ENCODE measurements around the gene P2RX6. TPM values are rescaled to one million over a fixed set of nuclear protein-coding genes. Genes with fewer than 3 reads are reported as not detected.

P2RX6 gene
- polyA plus RNA-seq, 1 donor = 1.4 TPM

DNA sequence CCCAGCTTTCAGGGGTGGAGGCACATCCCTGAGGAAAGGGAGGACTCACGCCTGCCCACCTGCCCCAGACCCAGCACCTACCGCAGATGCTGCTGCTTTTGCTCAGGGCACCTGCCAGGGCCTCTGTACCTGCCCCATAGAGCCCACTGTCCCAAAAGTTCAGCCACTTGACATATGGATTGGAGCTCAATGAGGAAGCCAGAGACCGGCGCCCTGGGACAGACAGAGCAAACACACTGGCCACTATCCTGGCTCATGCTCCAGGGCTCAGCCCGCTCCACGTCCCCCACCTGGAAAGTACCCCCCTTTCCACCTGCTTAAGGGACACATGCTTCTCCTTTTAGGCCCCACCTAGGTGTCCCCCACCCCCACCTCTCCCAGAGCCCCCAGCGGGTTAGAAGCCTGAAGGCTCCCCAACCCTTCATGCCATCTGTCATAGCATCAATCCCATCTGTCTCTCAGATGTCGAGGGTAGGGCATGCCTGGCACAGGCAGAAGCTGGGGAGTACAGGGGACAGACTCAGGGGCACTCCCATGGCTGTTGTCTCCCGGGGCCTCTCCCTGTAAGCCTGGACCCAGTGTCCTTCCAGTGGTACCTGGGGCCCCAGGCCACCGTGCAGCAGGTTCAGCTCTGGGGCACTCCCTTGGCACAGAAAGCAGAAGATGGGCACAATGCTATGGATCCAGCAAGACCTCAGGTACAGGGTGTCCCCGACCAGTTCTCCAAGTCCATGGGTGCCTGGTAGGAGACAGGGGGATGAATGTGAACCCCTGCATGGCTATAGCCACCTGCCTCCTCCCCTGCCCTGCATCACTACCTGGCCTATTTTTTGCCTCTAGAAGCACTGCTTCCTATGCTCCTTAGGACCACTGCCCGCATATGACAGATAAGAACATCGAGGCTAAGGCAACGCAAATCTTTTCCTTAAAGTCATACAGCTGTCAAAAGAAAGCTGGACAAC, 2.2 kb upstream of the P2RX6 start:
- DNase-seq = no peak

DNA sequence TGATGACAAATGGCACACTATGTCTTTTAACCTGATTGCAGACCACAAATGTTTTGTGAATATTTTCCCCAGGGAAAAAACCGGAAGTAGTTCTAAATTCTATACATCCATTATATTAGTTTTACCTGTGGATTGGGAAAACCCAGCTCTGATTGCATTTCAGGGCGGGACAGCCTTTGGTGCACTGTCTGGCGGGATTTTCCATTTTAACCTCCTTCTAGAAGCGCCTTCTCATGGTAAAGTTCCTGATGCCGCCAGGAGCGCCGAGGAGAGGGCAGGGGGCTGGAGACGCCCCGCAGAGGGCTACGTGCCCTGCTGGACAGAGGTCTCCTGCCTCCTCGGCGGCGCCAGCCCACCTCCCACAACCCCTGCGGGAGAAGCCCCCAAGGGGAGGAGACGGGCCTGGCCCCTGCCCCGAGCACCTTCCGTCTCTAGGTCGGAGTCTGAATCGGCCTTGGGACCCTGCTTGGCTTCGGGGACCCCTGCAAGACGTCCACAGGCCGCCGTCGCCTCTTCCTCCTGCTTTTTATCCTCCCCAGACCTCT, 1.2 kb upstream of the P2RX6 start:
- DNase-seq = no peak

DNA sequence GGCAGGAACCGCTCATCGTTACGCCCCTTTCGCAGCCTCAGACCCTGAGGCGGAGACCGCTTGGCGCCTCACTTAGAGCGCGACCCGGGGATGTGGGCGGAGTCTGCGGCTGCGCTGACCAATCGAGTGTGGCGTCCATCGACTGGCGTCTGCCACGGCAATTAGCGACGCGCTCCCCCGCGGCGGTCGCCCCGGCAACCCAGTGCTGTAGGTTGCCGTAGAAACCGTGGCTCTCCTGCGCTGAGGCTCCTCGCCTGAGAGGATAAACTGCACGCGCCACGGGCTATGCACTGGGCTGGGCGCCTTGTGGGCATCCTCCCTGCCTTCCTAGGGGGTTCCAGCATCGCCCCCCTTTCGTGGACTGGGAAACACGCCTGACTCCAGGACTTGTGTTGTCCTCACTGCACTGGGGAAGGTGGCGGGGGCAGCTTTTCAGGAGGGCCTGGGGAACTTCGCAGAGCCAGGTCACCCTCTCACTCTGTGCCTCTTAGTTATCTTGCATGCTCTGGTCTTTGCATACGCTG, 701 bp upstream of the P2RX6 start:
- peak; percentile 93 for DNase-seq

- DNase-seq = no peak
These were observed 571 bp downstream of the P2RX6 start for GRCh38 chr22:21015466-21016006.

GRCh38 chr22:21016644-21017420, 1.9 kb downstream of the P2RX6 start:
- DNase-seq = no peak

GRCh38 chr22:21018314-21018713, 3.3 kb downstream of the P2RX6 start:
- DNase-seq = no peak

DNA sequence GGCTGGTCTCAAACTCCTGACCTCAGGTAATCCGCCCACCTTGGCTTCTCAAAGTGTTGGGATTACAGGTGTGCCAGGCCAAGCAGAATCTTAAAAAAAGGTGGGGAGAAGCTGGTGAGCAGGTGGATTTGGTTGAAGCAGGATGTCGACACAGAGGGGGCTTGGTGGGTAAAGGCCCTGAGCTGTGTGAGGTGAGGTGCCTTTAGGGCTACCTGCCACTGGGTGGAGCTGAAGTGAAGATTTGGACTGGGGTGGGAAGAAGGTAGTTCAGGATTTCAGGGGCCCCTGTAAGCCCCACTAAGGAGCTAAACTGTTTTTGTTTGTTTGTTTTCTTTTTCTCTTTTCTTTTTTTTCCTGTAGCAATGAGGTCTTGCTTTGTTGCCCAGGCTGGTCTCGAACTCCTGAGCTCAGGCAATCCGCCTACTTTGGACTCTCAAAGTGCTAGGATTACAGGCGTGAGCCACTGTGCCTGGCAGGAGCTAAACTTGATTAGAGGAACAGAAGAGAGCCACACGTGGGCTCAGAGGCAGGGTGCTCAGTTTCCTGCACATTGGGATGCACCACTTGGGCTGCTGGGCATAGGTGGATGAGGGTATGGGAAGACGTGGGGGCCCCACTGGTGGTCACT, 6.0 kb downstream of the P2RX6 start:
- no peak for DNase-seq

DNA sequence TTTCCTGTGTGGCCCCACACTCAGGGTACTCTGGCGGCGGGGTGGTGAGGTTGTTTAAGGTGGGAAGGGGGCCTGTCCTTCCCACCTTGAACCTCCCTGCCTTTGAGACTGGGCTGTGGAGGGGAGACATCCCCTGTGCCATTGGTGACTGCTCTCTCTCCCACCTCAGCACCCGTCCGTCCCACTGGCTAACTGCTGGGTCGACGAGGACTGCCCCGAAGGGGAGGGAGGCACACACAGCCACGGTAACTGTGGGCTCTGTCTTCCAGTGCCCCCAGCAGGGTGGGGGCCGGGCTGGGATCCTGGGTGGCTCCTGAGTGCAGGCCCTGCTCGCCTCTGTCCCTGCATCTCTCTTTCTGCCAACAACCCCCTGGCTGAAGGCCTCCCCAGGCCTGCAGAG, 7.5 kb downstream of the P2RX6 start:
- DNase-seq = no peak

DNA sequence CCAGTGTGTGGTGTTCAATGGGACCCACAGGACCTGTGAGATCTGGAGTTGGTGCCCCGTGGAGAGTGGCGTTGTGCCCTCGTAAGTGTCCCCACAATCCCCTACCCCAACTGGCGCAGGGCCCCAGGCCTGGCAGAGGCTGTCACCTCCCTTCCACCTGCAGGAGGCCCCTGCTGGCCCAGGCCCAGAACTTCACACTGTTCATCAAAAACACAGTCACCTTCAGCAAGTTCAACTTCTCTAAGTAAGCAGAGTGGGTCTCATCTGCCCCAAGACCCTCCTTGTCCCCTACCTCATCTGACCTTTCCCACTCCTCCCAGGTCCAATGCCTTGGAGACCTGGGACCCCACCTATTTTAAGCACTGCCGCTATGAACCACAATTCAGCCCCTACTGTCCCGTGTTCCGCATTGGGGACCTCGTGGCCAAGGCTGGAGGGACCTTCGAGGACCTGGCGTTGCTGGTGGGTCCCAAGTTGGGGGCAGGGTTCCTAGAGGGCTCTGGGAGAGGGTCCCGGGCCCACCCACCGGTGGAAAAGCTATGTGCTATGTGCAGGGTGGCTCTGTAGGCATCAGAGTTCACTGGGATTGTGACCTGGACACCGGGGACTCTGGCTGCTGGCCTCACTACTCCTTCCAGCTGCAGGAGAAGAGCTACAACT, 8.1 kb downstream of the P2RX6 start:
- DNase-seq = no peak

- no peak for DNase-seq
These were observed 10.3 kb downstream of the P2RX6 start for GRCh38 chr22:21025266-21025665.

DNA sequence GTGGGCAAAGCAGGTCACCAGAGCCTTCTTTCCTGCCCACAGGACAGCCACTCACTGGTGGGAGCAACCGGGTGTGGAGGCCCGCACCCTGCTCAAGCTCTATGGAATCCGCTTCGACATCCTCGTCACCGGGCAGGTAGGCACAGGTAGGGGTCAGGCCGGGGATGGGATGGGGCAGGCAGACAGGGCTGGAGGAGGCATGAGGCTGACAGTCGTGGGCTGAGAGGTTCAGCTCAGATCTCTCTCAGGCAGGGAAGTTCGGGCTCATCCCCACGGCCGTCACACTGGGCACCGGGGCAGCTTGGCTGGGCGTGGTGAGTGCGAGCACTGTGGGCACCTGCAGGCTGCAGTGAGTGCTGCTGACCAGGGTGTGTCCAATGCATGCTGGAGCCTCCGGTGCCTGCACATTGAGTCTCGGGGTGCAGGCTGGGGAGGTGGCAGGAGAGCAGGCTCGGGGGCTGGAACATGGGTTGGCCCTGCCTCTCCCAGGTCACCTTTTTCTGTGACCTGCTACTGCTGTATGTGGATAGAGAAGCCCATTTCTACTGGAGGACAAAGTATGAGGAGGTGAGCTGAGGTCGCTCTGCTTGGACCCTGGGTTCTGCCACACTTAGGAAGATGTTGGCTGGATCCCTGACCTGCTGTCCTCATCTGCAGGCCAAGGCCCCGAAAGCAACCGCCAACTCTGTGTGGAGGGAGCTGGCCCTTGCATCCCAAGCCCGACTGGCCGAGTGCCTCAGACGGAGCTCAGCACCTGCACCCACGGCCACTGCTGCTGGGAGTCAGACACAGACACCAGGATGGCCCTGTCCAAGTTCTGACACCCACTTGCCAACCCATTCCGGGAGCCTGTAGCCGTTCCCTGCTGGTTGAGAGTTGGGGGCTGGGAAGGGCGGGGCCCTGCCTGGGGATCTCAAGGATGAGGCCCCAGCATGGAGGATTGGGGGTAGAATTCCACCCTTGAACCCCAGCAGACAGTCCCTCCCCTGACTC, 11.1 kb downstream of the P2RX6 start:
- DNase-seq = no peak

DNA sequence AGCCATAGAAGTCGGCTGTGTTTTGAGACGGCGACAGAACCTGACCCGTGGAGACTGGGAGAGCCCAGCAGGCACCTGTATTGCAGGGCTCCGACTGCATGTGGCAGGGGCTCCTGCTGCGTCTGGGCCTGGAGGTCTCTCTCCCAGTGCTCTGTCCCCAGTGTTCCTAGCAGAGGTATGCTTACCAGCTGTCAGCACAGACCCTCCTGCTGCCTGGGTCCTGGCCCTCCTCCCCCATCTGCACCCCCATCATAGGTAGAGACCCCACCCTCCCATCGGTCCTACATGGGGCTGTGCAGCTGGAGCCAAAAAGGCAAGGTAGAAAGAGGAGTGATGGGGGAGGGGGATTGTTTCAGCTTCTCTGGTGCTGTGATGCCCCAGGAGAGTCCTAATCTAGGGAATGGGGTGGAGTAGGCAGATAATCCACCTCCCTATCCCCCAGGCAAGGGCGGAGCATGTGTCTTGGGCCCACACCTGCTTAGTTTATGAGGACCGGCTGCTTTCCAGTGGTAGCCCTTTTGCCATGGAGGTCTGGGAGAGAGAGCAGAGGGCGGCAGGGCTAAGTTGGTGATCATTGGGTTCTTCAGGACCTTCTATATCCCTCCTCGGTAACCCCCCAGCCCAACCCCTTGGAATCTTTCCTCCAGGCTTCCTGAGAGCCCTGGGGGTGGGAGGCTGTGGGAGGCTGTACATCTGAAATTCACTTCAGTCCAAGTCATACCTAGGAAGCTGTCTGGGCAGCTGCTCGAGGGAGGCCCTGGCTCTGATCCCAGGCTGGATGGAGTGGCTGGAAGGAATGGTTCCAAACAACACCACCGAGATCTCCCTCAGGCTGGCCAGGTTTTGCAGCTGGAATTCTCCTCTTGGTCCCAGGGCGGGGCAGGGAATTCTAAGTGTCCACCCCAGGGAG, 12.1 kb downstream of the P2RX6 start:
- no peak for DNase-seq

DNA sequence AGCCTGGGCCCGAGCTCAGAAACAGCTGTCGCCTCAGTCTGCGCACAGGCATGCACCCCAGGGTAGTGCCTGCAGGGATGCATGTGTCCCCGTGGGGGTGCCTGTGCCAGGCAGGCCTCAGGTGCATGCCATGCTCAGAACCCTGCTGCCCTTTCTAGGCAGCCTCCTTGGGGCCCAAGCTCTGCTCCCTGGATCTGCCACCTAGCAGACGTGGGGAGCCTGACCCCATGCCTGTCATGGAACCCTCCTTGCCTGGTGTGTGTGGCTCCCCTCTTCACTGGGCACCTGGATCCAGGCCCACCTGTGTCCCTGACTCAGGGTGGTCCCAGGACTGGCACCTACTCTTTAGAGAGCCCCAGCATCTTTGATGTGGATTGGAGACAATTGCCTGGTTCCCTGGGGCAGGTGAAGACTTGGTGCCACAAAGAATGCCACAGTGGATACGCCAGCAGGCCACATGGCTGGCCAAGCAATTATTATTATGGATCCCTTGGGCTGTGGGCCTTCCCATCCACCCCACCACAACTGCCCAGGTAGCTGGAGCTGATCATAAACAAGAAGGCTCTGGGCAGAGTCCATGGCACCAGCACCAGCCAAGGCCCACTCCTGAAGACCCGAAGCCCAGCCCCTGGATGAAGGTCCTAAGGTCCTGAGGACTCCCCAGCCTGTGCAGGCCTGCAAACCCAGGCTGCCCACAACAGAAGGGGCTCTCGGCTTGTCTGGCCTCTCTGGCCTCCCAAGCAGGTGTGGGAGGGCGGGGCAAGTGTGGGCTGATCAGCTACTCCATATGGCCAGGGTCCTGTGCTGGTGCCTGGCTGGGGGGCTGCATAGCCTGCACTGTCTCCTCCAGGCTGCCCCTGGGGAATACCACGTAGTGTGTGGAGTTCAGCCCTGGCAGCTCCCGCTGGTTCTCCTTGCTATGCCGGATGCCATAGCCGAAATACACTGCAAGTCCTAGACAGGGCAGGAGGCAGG, 13.6 kb downstream of the P2RX6 start:
- no peak for DNase-seq

DNA sequence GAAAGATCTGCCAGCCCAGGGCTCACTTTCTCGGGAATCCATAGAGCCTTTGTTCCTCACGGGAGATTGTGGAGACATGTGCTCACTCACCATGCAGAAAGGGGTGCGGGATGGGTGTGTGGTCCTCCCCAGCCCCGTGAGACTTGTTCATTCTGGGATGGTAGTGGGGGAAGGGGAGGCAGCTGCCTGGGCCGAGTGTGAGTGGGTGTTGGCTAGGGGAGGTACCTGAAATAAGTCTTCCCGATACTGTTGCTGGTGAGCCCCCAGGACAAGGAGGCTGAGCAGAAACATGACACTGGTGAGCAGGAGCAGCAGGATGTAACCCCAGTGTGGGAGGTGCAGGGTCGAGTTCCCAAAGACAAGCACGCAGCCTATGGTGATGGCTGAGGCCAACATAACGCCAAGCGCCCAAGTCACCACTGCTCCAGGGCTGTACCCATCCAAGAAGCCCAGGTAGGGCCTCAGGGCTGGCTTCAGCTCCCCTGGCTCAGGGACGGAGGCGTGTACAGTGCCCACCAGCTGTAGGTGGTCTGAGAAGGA, 14.6 kb downstream of the P2RX6 start:
- no peak for DNase-seq

DNA sequence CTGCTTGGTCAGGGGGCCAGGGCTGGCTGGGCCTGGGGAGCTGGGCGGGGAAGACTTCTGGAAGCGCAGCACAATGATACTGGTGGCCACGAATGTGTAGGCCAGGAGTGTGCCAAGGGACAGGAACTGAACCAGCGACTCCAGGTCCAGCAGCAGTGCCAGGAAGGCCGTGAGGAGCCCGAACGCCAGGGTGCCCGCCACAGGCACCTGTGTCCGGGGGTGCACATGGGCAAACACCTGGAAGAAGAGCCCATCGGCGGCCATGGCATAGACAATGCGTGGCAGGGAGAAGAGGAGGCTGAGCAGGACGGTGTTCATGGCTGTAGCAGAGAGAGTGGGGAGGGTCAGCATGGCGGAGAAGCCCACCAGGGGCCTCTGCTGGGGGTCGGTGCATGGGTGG, 15.1 kb downstream of the P2RX6 start:
- DNase-seq = no peak

- DNase-seq = no peak
These were observed 15.9 kb downstream of the P2RX6 start for GRCh38 chr22:21030621-21031544.
